GM23248 (cell line): ENCODE measurements around the gene COL1A2. TPM values are rescaled to one million over a fixed set of nuclear protein-coding genes. Genes with fewer than 3 reads are reported as not detected.

Source experiments
- DNase-seq: peaks from one replicate; pipeline ENCODE4 v3.0.0-alpha.2; 2015
- H2AFZ ChIP-seq: fragments of 200-600 bp; sonication (generic); 2 replicates; pipeline ENCODE4 v1.6.1; 2016; ENCODE audit warnings: antibody characterized with exemption
- H3F3A ChIP-seq: fragments of 200-600 bp; sonication (generic); 2 replicates; pipeline ENCODE4 v1.6.1; 2016; ENCODE audit warnings: mild to moderate bottlenecking, antibody characterized with exemption, mixed run types; ENCODE audit not compliant: insufficient read depth
- H3K27ac ChIP-seq: fragments of 200-600 bp; sonication (generic); 2 replicates; pipeline ENCODE4 v1.5.1; 2016; ENCODE audit warnings: mild to moderate bottlenecking
- H3K27me3 ChIP-seq: fragments of 200-600 bp; sonication (generic); replicated peaks from 2 replicates; pipeline ENCODE4 v1.6.1; 2016; ENCODE audit warnings: mild to moderate bottlenecking; ENCODE audit not compliant: insufficient read depth
- H3K36me3 ChIP-seq: fragments of 200-600 bp; sonication (generic); 2 replicates; pipeline ENCODE4 v1.6.1; 2016; ENCODE audit warnings: low read depth, mild to moderate bottlenecking
- H3K4me1 ChIP-seq: fragments of 200-600 bp; sonication (generic); 2 replicates; pipeline ENCODE4 v1.6.1; 2016; ENCODE audit warnings: mild to moderate bottlenecking; ENCODE audit not compliant: insufficient read depth
- H3K4me2 ChIP-seq: fragments of 200-600 bp; sonication (generic); one replicate; pipeline ENCODE4 v1.6.1; 2016; ENCODE audit warnings: mild to moderate bottlenecking; ENCODE audit not compliant: unreplicated experiment
- H3K4me3 ChIP-seq: fragments of 200-600 bp; sonication (generic); 2 replicates; pipeline ENCODE4 v1.5.1; 2016; ENCODE audit warnings: mild to moderate bottlenecking
- H3K79me2 ChIP-seq: fragments of 200-600 bp; sonication (generic); 2 replicates; pipeline ENCODE4 v1.6.1; 2016; ENCODE audit warnings: mild to moderate bottlenecking; ENCODE audit not compliant: insufficient read depth
- H3K9ac ChIP-seq: fragments of 200-600 bp; sonication (generic); 2 replicates; pipeline ENCODE4 v1.6.1; 2016; ENCODE audit warnings: mild to moderate bottlenecking
- H3K9me2 ChIP-seq: fragments of 200-600 bp; sonication (generic); 2 replicates; pipeline ENCODE4 v1.6.1; 2016; ENCODE audit warnings: mixed run types, mild to moderate bottlenecking, moderate library complexity; ENCODE audit not compliant: insufficient read depth
- H3K9me3 ChIP-seq: fragments of 200-600 bp; sonication (generic); one replicate; pipeline ENCODE4 v1.6.1; 2017; ENCODE audit warnings: low read depth
- H4K20me1 ChIP-seq: fragments of 200-600 bp; sonication (generic); 2 replicates; pipeline ENCODE4 v1.6.0; 2016; ENCODE audit not compliant: insufficient read depth
- EZH2 ChIP-seq: fragments of 200-600 bp; sonication (generic); IDR thresholded peaks from 2 replicates; pipeline ENCODE4 v1.6.1; 2018; ENCODE audit warnings: antibody characterized with exemption, mild to moderate bottlenecking; ENCODE audit not compliant: insufficient read depth, poor library complexity, severe bottlenecking
- EZH2phosphoT487 ChIP-seq: fragments of 200-600 bp; sonication (generic); IDR thresholded peaks from 2 replicates; pipeline ENCODE4 v1.6.1; 2018; ENCODE audit warnings: antibody characterized with exemption, moderate library complexity, mild to moderate bottlenecking, low read depth; ENCODE audit not compliant: insufficient read depth
- WGBS, 2 experiments: methylation state at CpG; one replicate each; pipeline ENCODE4 v1.1.6; 2015 to 2017; ENCODE audit warnings: low lambda C conversion rate in 2 of 2, low coverage in 1 of 2; ENCODE audit errors: missing lambda C conversion rate in 2 of 2; 5-methylcytosine and 5-hydroxymethylcytosine counted together
- in situ Hi-C: fragments of 300-500 bp; cut with MboI; formaldehyde crosslinking; loops from 2 replicates; pipeline ENCODE4 v1.15.0; 2020
- polyA plus RNA-seq: library from polyadenylated mRNA; unstranded; fragments of >200 nt; fragmentation: Nextera tagmentation; extraction: Ambion mirVana; gene quantifications from 2 replicates; pipeline ENCODE4 v1.2.1, GENCODE V29; 2016
- total RNA-seq: library from RNA; depleted of rRNA; stranded (reverse); fragments of >200 nt; shearing (Covaris generic); gene quantifications from 2 replicates; pipeline ENCODE4 v1.2.3, GENCODE V29; 2014

The COL1A2 gene
- total and polyA plus RNA-seq, 2 experiments from 2014 or later: 9,779 to 11,288 TPM

- 1 to 2% methylated on average over 6 of the region's 6 CpGs for WGBS, 2 experiments
- in situ Hi-C loops: loop anchor here (10.0 kb wide), 1 partner anchor 104 kb away; no protein-coding TSS in a partner anchor
- no peaks in the 10 kb centered on the region for H3K27me3 ChIP-seq
- no peaks in the 10 kb centered on the region for H3K9me3 ChIP-seq
- H2AFZ ChIP-seq: no peak overlapping the region
- peaks cover 88% of the 10 kb centered on the region for H3K36me3 ChIP-seq
- peaks cover 85% of the 10 kb centered on the region for H3F3A ChIP-seq
- H3K4me2 ChIP-seq: peak overlapping the region; percentile 98
- H3K4me1 ChIP-seq: peaks cover 26% of the 10 kb centered on the region
- H3K9me2 ChIP-seq: no peaks in the 10 kb centered on the region
- peak; percentile 42 for DNase-seq
- peak overlapping the region; percentile 100 for H3K9ac ChIP-seq
- TF ChIP-seq EZH2phosphoT487: no peak
- TF ChIP-seq EZH2: no peak
- H3K27ac ChIP-seq: peak overlapping the region; percentile 100
- H4K20me1 ChIP-seq: no peaks in the 10 kb centered on the region
- peaks cover 94% of the 10 kb centered on the region for H3K79me2 ChIP-seq
- H3K4me3 ChIP-seq: peak overlapping the region; percentile 99
These were observed 4.1 kb downstream of the COL1A2 start for GRCh38 chr7:94398841-94399240.

- H3K4me1 ChIP-seq: peaks cover 37% of the 10 kb centered on the region
- no peaks in the 10 kb centered on the region for H3K9me3 ChIP-seq
- WGBS, 2 experiments: 0 to 5% methylated on average over 2 of the region's 2 CpGs
- in situ Hi-C loops: no loop called here
- peaks cover 100% of the 10 kb centered on the region for H3K79me2 ChIP-seq
- H3K36me3 ChIP-seq: peaks cover 98% of the 10 kb centered on the region
- peak; percentile 36 for DNase-seq
- H3K4me2 ChIP-seq: peak overlapping the region; percentile 98
- no peaks in the 10 kb centered on the region for H3K27me3 ChIP-seq
- no peaks in the 10 kb centered on the region for H3K9me2 ChIP-seq
- no peak overlapping the region for H2AFZ ChIP-seq
- H4K20me1 ChIP-seq: no peaks in the 10 kb centered on the region
- H3K4me3 ChIP-seq: peak overlapping the region; percentile 99
- peaks cover 94% of the 10 kb centered on the region for H3F3A ChIP-seq
- peak; percentile 55; the same call in 1 of the 2 replicates for TF ChIP-seq EZH2phosphoT487
- no peak for TF ChIP-seq EZH2
- H3K9ac ChIP-seq: peak overlapping the region; percentile 100
- peak overlapping the region; percentile 100 for H3K27ac ChIP-seq
These were observed 5.3 kb downstream of the COL1A2 start for GRCh38 chr7:94400022-94400421.

- DNase-seq: peak; percentile 75
- in situ Hi-C loops: no loop called here
- no peaks in the 10 kb centered on the region for H3K9me2 ChIP-seq
- peak overlapping the region; percentile 100 for H3K27ac ChIP-seq
- H3K9ac ChIP-seq: peak overlapping the region; percentile 100
- no peaks in the 10 kb centered on the region for H4K20me1 ChIP-seq
- peaks cover 98% of the 10 kb centered on the region for H3K36me3 ChIP-seq
- H2AFZ ChIP-seq: no peak overlapping the region
- 2 to 4% methylated on average over 6 of the region's 6 CpGs for WGBS, 2 experiments
- H3K4me2 ChIP-seq: peak overlapping the region; percentile 98
- H3K27me3 ChIP-seq: no peaks in the 10 kb centered on the region
- H3K9me3 ChIP-seq: no peaks in the 10 kb centered on the region
- peaks cover 94% of the 10 kb centered on the region for H3F3A ChIP-seq
- H3K4me3 ChIP-seq: peak overlapping the region; percentile 99
- no peak for TF ChIP-seq EZH2
- TF ChIP-seq EZH2phosphoT487: no peak
- H3K79me2 ChIP-seq: peaks cover 100% of the 10 kb centered on the region
- H3K4me1 ChIP-seq: peaks cover 45% of the 10 kb centered on the region
These were observed 6.1 kb downstream of the COL1A2 start for GRCh38 chr7:94400643-94401427.

- in situ Hi-C loops: no loop called here
- H4K20me1 ChIP-seq: no peaks in the 10 kb centered on the region
- H3K27me3 ChIP-seq: no peaks in the 10 kb centered on the region
- no peaks in the 10 kb centered on the region for H3K9me3 ChIP-seq
- no peaks in the 10 kb centered on the region for H3K9me2 ChIP-seq
- H3K36me3 ChIP-seq: peaks cover 98% of the 10 kb centered on the region
- H3K9ac ChIP-seq: peak overlapping the region; percentile 100
- H3K4me1 ChIP-seq: peaks cover 49% of the 10 kb centered on the region
- 4 to 16% methylated on average over 1 of the region's 1 CpG for WGBS, 2 experiments
- TF ChIP-seq EZH2 (no peak), EZH2phosphoT487 (no peak)
- H3K4me2 ChIP-seq: peak overlapping the region; percentile 98
- no peak overlapping the region for H2AFZ ChIP-seq
- peak overlapping the region; percentile 100 for H3K27ac ChIP-seq
- DNase-seq: peak; percentile 64
- peaks cover 100% of the 10 kb centered on the region for H3K79me2 ChIP-seq
- peaks cover 93% of the 10 kb centered on the region for H3F3A ChIP-seq
- peak overlapping the region; percentile 99 for H3K4me3 ChIP-seq
These were observed 6.7 kb downstream of the COL1A2 start for GRCh38 chr7:94401428-94401814.
